ENCODE data around the gene MAST4. TPM values are rescaled to one million over a fixed set of nuclear protein-coding genes. Genes with fewer than 3 reads are reported as not detected.

Gene MAST4
- total RNA-seq, 1 experiment from 2014 or later, result 10.9 TPM

DNA sequence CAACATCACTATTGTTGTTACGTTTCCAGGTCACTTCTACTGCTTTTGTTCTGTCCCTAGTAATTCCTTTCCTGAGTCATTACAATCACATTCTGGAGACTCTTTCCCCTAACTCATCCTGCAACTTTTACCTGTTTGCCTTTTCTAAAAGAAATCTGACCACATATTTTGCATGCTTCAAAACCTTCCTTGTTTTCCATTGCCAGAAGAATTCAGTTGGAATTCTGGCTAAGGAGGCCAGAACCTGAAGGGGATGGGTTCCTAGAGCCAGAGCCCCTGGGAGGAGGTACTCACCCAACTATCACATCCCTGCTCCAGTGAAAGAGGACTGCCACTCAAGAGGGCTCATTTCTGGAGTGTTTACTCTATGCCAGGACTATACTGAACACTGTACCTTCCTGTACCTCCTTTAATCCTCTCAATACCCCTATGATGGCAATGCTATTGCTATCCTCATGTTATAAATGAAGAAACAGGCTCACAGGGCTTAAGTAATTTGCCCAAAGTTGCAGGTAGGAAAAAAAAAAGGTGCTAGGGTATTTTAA is 42.8 kb upstream of the MAST4 start:
- intact Hi-C loops (cut with micrococcal nuclease; ENCODE audit: unreplicated experiment), result no loop called here
- no peak for DNase-seq
- no peaks in the 10 kb centered on the region for H3K4me1 Mint-ChIP-seq (ENCODE audit: low read depth, unreplicated experiment)
- BruUV-seq (replicated peaks), result no TSS peak
- CTCF ChIA-PET, result no interaction called here
- H3K4me3 Mint-ChIP-seq (ENCODE audit: low read depth, unreplicated experiment), result no peak overlapping the region
- peaks cover 5% of the 10 kb centered on the region for H3K9me3 Mint-ChIP-seq (ENCODE audit: low read depth, unreplicated experiment)
- H3K27ac Mint-ChIP-seq (ENCODE audit: unreplicated experiment), result no peak overlapping the region
- H3K36me3 Mint-ChIP-seq (ENCODE audit: insufficient read depth, unreplicated experiment), result no peaks in the 10 kb centered on the region
- TF ChIP-seq, protein P1, sequence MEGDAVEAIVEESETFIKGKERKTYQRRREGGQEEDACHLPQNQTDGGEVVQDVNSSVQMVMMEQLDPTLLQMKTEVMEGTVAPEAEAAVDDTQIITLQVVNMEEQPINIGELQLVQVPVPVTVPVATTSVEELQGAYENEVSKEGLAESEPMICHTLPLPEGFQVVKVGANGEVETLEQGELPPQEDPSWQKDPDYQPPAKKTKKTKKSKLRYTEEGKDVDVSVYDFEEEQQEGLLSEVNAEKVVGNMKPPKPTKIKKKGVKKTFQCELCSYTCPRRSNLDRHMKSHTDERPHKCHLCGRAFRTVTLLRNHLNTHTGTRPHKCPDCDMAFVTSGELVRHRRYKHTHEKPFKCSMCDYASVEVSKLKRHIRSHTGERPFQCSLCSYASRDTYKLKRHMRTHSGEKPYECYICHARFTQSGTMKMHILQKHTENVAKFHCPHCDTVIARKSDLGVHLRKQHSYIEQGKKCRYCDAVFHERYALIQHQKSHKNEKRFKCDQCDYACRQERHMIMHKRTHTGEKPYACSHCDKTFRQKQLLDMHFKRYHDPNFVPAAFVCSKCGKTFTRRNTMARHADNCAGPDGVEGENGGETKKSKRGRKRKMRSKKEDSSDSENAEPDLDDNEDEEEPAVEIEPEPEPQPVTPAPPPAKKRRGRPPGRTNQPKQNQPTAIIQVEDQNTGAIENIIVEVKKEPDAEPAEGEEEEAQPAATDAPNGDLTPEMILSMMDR (IDR thresholded peaks at IDR 0.05; ENCODE audit: unreplicated experiment), result no peak
- H3K27me3 Mint-ChIP-seq (ENCODE audit: unreplicated experiment), result peaks cover 35% of the 10 kb centered on the region

DNA sequence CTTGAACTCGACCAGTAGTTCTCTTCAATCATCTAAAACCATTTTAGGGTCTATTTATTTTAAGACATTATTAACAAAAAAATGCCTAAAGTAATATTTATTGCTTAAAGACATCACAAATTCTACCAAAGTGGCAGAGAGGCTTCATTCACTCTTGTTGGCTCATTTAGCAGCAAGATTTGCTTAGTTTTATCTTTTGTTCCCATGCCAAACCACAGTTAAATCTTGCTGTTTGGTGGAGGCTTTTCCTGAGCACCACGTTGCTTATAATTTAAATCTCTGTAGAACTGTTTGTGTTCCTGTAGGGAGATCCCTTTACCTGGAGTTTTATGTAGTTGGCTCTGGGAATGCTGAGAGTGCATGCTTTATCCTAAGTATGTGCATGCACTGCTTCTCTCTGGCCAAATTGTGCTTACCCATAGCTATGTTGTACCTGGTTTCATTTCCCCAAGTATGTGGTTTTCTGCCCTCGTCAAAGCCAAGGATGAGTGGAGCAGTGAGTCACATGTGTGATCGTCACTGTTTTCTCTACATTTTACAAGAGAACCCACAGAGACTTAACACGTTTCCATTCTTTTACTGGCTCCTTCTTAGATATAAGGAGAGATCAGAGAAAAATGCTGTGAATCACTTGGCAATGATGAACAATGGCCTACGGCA is 42.1 kb upstream of the MAST4 start:
- Mint-ChIP-seq H3K4me3 (ENCODE audit: low read depth, unreplicated experiment) (no peak overlapping the region), H3K36me3 (ENCODE audit: insufficient read depth, unreplicated experiment) (no peaks in the 10 kb centered on the region), H3K9me3 (ENCODE audit: low read depth, unreplicated experiment) (peaks cover 5% of the 10 kb centered on the region), H3K27ac (ENCODE audit: unreplicated experiment) (no peak overlapping the region), H3K4me1 (ENCODE audit: low read depth, unreplicated experiment) (no peaks in the 10 kb centered on the region), H3K27me3 (ENCODE audit: unreplicated experiment) (peaks cover 29% of the 10 kb centered on the region)
- DNase-seq, result no peak
- BruUV-seq (replicated peaks), result no TSS peak
- intact Hi-C loops (cut with micrococcal nuclease; ENCODE audit: unreplicated experiment), result no loop called here
- CTCF ChIA-PET, result no interaction called here
- TF ChIP-seq, protein P1 (IDR thresholded peaks at IDR 0.05; ENCODE audit: unreplicated experiment), result no peak

DNA sequence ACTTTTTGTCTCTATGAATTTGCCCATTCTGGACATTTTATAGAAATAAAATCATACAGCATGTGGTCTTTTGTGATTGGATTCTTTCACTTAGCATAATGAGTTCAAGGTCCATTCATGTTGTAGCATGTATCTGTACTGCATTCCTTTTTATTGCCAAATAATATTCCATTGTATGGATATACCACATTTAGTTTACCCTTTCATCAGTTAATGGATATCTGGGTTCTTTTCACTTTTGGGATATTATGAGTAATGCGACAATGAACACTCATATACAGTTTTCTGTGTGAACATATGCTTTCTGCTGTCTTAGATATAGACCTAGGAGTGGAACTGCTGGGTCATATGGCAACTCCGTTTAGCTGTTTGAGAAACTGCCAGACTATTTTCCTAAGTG is 41.3 kb upstream of the MAST4 start:
- BruUV-seq (replicated peaks), result no TSS peak

DNA sequence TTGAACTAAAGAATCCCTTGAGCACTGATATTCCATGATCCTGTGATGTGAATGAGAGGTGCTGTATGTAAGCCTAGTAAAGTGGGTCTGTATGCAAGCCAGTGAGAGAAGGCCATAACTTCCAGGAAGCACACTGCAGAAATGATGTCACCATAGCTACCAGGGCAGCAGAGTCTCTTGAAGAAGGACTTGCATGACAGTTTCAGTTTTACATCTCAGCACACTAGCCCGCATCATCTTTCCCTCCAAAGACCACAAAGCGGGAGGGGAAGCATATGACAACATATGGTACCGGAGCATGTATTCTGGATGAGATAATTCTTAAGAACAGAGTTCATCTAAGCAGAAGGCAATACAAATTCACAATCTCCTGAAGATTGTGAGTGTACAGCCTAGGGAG is 37.6 kb upstream of the MAST4 start:
- no TSS peak for BruUV-seq (replicated peaks)
- no peak overlapping the region for H3K4me3 Mint-ChIP-seq (ENCODE audit: low read depth, unreplicated experiment)
- TF ChIP-seq, protein P1 (IDR thresholded peaks at IDR 0.05; ENCODE audit: unreplicated experiment), result no peak
- H3K27ac Mint-ChIP-seq (ENCODE audit: unreplicated experiment), result no peak overlapping the region
- DNase-seq, result no peak
- peaks cover 5% of the 10 kb centered on the region for H3K9me3 Mint-ChIP-seq (ENCODE audit: low read depth, unreplicated experiment)
- CTCF ChIA-PET, result no interaction called here
- intact Hi-C loops (cut with micrococcal nuclease; ENCODE audit: unreplicated experiment), result no loop called here
- H3K36me3 Mint-ChIP-seq (ENCODE audit: insufficient read depth, unreplicated experiment), result no peaks in the 10 kb centered on the region
- H3K4me1 Mint-ChIP-seq (ENCODE audit: low read depth, unreplicated experiment), result no peaks in the 10 kb centered on the region
- H3K27me3 Mint-ChIP-seq (ENCODE audit: unreplicated experiment), result peaks cover 14% of the 10 kb centered on the region

More for the DNA sequence above, 41.3 kb upstream of the MAST4 start:
- no peaks in the 10 kb centered on the region for H3K4me1 Mint-ChIP-seq (ENCODE audit: low read depth, unreplicated experiment)
- TF ChIP-seq, protein P1 (IDR thresholded peaks at IDR 0.05; ENCODE audit: unreplicated experiment), result no peak
- H3K27ac Mint-ChIP-seq (ENCODE audit: unreplicated experiment), result no peak overlapping the region
- peaks cover 5% of the 10 kb centered on the region for H3K9me3 Mint-ChIP-seq (ENCODE audit: low read depth, unreplicated experiment)
- CTCF ChIA-PET, result no interaction called here
- no peaks in the 10 kb centered on the region for H3K36me3 Mint-ChIP-seq (ENCODE audit: insufficient read depth, unreplicated experiment)
- H3K4me3 Mint-ChIP-seq (ENCODE audit: low read depth, unreplicated experiment), result no peak overlapping the region
- intact Hi-C loops (cut with micrococcal nuclease; ENCODE audit: unreplicated experiment), result no loop called here
- H3K27me3 Mint-ChIP-seq (ENCODE audit: unreplicated experiment), result peaks cover 21% of the 10 kb centered on the region
- DNase-seq, result no peak
